IPS-NIHi7 (cell line): ENCODE measurements around the gene SLC25A44.
"Not testable (repeated sequence)": the region's sequence is repeated elsewhere in the genome, so short reads cannot be mapped to it uniquely, and the experiment has no call there.

ENCODE experiments used
- DNase-seq: peaks from one replicate; pipeline ENCODE4 v3.0.0; 2012; ENCODE audit warnings: mixed read lengths; ENCODE audit errors: extremely low spot score

SLC25A44 gene

GRCh38 chr1:156204686-156205085 lies 10.8 kb downstream of the SLC25A44 start:
- no peak for DNase-seq

GRCh38 chr1:156211243-156211642 lies 17.3 kb downstream of the SLC25A44 start:
- no peak for DNase-seq

GRCh38 chr1:156212130-156212529 lies 18.2 kb downstream of the SLC25A44 start:
- no peak for DNase-seq

GRCh38 chr1:156212833-156213643 lies 19.1 kb downstream of the SLC25A44 start, which contains the start of gene PMF1:
TSS of gene PMF1 (plus strand) at chr1:156213007. CDS start at chr1:156213016, 9 bp downstream.
- peak; percentile 100 for DNase-seq

- DNase-seq, result no peak
Measured at GRCh38 chr1:156213644-156213966, 19.7 kb downstream of the SLC25A44 start.

- DNase-seq, result no peak
Measured at GRCh38 chr1:156214024-156214748, 20.3 kb downstream of the SLC25A44 start.

- DNase-seq, result not testable (repeated sequence)
Measured at GRCh38 chr1:156216361-156217086, 22.6 kb downstream of the SLC25A44 start.

GRCh38 chr1:156217871-156218270 lies 24.0 kb downstream of the SLC25A44 start:
- no peak for DNase-seq

GRCh38 chr1:156220226-156220625 lies 26.3 kb downstream of the SLC25A44 start:
- DNase-seq, result no peak

- DNase-seq, result no peak
Measured at GRCh38 chr1:156221986-156222692, 28.2 kb downstream of the SLC25A44 start.

GRCh38 chr1:156225677-156226014 lies 31.7 kb downstream of the SLC25A44 start:
- DNase-seq, result no peak

GRCh38 chr1:156226116-156226538 lies 32.2 kb downstream of the SLC25A44 start:
- no peak for DNase-seq

GRCh38 chr1:156226782-156227181 lies 32.9 kb downstream of the SLC25A44 start:
- no peak for DNase-seq

GRCh38 chr1:156228501-156228900 lies 34.6 kb downstream of the SLC25A44 start:
- no peak for DNase-seq

GRCh38 chr1:156229809-156230472 lies 36.0 kb downstream of the SLC25A44 start:
- DNase-seq, result no peak

- no peak for DNase-seq
Measured at GRCh38 chr1:156230473-156230837, 36.6 kb downstream of the SLC25A44 start.

GRCh38 chr1:156232201-156232894 lies 38.4 kb downstream of the SLC25A44 start:
- no peak for DNase-seq

- no peak for DNase-seq
Measured at GRCh38 chr1:156233426-156234127, 39.7 kb downstream of the SLC25A44 start.

GRCh38 chr1:156236164-156236563 lies 42.3 kb downstream of the SLC25A44 start:
- DNase-seq, result no peak

- DNase-seq, result no peak
Measured at GRCh38 chr1:156238248-156238647, 44.3 kb downstream of the SLC25A44 start.
